Measurements from ENCODE around the gene PSORS1C1.
"Not testable (repeated sequence)": the region's sequence is repeated elsewhere in the genome, so short reads cannot be mapped to it uniquely, and the experiment has no call there.

Gene PSORS1C1

GRCh38 chr6:31174378-31174777 is 59.8 kb downstream of the PSORS1C1 start:
- DNase-seq (ENCODE audit: low read depth in 2 of 3, low spot score in 2 of 3) = no peak

DNA sequence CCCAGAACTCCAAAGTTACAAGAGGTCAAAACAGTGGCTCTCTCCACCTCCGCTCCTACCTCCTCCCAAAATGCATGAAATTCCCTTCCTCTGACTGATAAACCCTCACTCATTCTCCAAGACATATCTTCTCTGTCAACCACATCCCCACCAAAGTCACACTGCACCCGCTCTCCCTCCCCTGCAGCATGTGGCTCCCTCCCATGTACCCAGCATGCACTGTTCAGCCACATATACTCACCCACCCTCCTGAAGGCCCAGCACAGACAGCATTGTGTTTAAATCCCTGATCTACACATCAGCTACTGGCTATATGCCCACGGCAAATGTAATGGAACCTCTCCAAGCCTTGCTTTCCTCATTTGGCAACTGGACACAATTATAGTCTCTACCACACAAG is 61.4 kb downstream of the PSORS1C1 start:
- no peak for DNase-seq (ENCODE audit: low read depth in 2 of 3, low spot score in 2 of 3)

- DNase-seq (ENCODE audit: low read depth in 2 of 3, low spot score in 2 of 3) = no peak
These were observed 63.8 kb downstream of the PSORS1C1 start for GRCh38 chr6:31178143-31179041.

DNA sequence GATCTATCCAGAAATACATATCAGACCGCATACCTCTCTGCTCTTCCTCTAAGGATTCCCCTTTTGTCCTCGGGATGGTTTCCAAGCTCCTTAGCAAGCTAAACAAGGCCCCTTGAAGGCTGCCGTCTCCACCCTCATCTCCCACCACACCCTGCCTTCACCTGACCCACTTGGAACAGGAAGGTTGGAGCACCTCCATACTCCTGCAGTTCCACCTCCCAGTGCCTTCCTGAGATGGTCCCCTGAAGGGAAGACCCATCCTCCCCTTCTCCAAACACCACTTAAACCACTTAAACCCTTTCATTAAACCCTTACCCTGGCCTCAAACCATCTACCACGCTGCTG is 64.4 kb downstream of the PSORS1C1 start:
- no peak for DNase-seq (ENCODE audit: low read depth in 2 of 3, low spot score in 2 of 3)

DNA sequence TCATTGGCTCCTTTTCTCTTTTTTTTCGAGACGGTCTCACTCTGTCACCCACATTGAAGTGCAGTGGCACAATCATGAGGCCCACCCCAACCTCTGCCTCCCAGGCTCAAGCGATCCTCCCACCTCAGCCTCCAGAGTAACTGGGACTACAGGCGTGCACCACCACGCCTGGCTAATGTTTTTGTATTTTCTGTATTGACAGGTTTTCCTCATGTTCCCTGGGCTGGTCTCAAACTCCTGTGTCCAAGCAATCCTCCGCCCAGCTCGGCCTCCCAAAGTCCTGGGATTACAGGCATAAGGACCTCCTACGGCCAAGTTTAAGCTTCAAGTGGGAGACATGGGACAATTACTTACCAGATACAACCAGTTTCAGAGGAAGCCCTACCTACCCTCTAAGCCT is 65.3 kb downstream of the PSORS1C1 start:
- no peak for DNase-seq (ENCODE audit: low read depth in 2 of 3, low spot score in 2 of 3)

- DNase-seq (ENCODE audit: low read depth in 2 of 3, low spot score in 2 of 3) = no peak
These were observed 65.9 kb downstream of the PSORS1C1 start for GRCh38 chr6:31180500-31180899.

- not testable (repeated sequence) for DNase-seq (ENCODE audit: low read depth in 2 of 3, low spot score in 2 of 3)
These were observed 68.7 kb downstream of the PSORS1C1 start for GRCh38 chr6:31183287-31183686.

- not testable (repeated sequence) for DNase-seq (ENCODE audit: low read depth in 2 of 3, low spot score in 2 of 3)
These were observed 69.3 kb downstream of the PSORS1C1 start for GRCh38 chr6:31183859-31184258.

GRCh38 chr6:31185695-31186051 is 71.1 kb downstream of the PSORS1C1 start:
- DNase-seq (ENCODE audit: low read depth in 2 of 3, low spot score in 2 of 3) = not testable (repeated sequence)

- no peak for DNase-seq (ENCODE audit: low read depth in 2 of 3, low spot score in 2 of 3)
These were observed 71.6 kb downstream of the PSORS1C1 start for GRCh38 chr6:31186052-31186734.

DNA sequence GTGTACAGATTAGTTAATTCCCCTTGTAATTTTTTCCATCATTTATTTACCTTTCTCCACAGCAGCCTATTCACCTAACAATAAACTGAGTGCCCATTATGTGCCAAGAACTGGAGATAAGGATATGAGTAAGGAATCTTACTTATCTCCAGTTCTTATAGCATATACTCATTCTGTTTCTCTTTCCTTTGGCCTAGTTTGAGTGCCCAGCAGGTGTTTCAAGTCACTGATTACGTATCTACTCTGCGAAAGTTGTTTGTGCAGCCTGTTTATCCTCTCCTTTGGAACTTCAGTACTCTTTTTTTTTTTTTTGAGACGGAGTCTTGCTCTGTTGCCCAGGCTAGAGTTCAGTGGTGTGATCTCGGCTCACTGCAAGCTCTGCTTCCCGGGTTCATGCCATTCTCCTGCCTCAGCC is 73.2 kb downstream of the PSORS1C1 start:
- DNase-seq (ENCODE audit: low read depth in 2 of 3, low spot score in 2 of 3) = no peak

GRCh38 chr6:31189223-31189622 is 74.6 kb downstream of the PSORS1C1 start:
- not testable (repeated sequence) for DNase-seq (ENCODE audit: low read depth in 2 of 3, low spot score in 2 of 3)

Data from activated CD8-positive, alpha-beta memory T cell treated with anti-CD3 and anti-CD28 coated beads for 48 hours (primary cell).